Measurements from ENCODE around the gene PANX2. TPM values are rescaled to one million over a fixed set of nuclear protein-coding genes. Genes with fewer than 3 reads are reported as not detected.

The PANX2 gene
- total and polyA plus RNA-seq, 9 of the 15 experiments (the other 6 are each of a cell fraction or from before 2014, with no cell fraction given) = 0.01 to 3.9 (median 0.67) TPM; not detected in 1

DNA sequence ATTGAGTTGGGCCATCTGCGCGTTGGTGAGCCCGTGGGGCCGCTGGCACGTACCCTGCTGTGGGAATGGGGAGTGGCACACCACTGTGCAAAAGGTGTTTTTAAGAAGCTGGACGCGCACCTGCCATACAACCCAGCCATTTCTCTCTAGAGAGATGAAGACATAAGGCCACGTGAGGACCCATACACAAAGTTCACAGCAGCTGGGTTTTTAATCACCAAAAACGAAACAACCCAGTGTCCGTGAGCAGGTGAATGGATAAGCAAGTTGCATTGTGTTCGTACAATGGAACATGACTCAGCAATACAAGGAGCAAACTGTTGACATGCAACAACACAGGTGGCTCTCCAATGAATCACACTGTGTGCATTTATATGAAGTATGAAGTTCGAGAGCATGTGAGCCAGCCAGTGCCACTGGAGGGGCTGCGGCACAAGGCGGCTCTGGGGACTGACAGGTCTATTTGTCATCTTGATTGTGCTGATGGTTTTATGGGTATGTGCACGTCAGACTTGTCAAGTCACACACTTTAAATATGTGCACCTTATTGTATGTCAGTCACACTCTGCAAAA lies 30.6 kb upstream of the PANX2 start (continued):
- TF ChIP-seq ZNF3 (CRISPR knock-in tag; IDR thresholded peaks at IDR 0.05) (no peak), ZC3H11A (IDR thresholded peaks at IDR 0.05; ENCODE audit: low read depth, low read length) (no peak), ZNF644 (tag; IDR thresholded peaks at IDR 0.05; ENCODE audit: low read depth) (no peak), NFYB (IDR thresholded peaks at IDR 0.05; ENCODE audit: extremely low read depth, insufficient read length) (no peak), CCNT2 (IDR thresholded peaks at IDR 0.05; ENCODE audit: borderline replicate concordance, extremely low read depth, insufficient read length, low read depth, low read length) (no peak), CAMTA2 (CRISPR knock-in tag; conservative IDR thresholded peaks at IDR 0.05) (no peak), DPF2 (IDR thresholded peaks at IDR 0.05) (peak; percentile 34; the same call in 1 of the 2 replicates), NFE2L1 (tag; IDR thresholded peaks at IDR 0.05; ENCODE audit: borderline replicate concordance, low read depth) (peak; percentile 84), ESRRB (CRISPR knock-in tag; IDR thresholded peaks at IDR 0.05; ENCODE audit: borderline replicate concordance) (no peak), ETV1 (tag; conservative IDR thresholded peaks at IDR 0.05; ENCODE audit: low read depth) (no peak), EP400 (IDR thresholded peaks at IDR 0.05) (no peak), GABPB1 (CRISPR knock-in tag; IDR thresholded peaks at IDR 0.05) (no peak), DACH1 (IDR thresholded peaks at IDR 0.05; ENCODE audit: partially characterized antibody) (no peak), MAFG (tag; conservative IDR thresholded peaks at IDR 0.05) (peak; percentile 95), ERF (CRISPR knock-in tag; IDR thresholded peaks at IDR 0.05) (no peak), ZNF274 (IDR thresholded peaks at IDR 0.05; ENCODE audit: borderline replicate concordance, low read depth, low read length) (no peak), PRMT5 (CRISPR knock-in tag; IDR thresholded peaks at IDR 0.05) (no peak), PPARD (CRISPR knock-in tag; IDR thresholded peaks at IDR 0.05) (no peak), CTBP1 (IDR thresholded peaks at IDR 0.05; ENCODE audit: borderline replicate concordance) (peak; percentile 17; the same call in 1 of the 2 replicates), FOXK2 (conservative IDR thresholded peaks at IDR 0.05 in 1 of 2, IDR thresholded peaks at IDR 0.05 in 1 of 2; ENCODE audit: low read depth in 2 of 2) (peak in 1 of 2 experiments; percentile 43; a peak in 1 of 4 replicates), MYNN (IDR thresholded peaks at IDR 0.05) (no peak), MYNN (CRISPR knock-in tag; IDR thresholded peaks at IDR 0.05) (no peak), TAL1 (IDR thresholded peaks at IDR 0.05) (no peak), RBBP5 (IDR thresholded peaks at IDR 0.05; ENCODE audit: borderline replicate concordance, insufficient read depth, low read length, poor library complexity, severe bottlenecking) (no peak)
- TF ChIP-seq, protein P1, sequence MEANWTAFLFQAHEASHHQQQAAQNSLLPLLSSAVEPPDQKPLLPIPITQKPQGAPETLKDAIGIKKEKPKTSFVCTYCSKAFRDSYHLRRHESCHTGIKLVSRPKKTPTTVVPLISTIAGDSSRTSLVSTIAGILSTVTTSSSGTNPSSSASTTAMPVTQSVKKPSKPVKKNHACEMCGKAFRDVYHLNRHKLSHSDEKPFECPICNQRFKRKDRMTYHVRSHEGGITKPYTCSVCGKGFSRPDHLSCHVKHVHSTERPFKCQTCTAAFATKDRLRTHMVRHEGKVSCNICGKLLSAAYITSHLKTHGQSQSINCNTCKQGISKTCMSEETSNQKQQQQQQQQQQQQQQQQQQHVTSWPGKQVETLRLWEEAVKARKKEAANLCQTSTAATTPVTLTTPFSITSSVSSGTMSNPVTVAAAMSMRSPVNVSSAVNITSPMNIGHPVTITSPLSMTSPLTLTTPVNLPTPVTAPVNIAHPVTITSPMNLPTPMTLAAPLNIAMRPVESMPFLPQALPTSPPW (CRISPR knock-in tag; IDR thresholded peaks at IDR 0.05) = no peak
- TF ChIP-seq, protein P2, sequence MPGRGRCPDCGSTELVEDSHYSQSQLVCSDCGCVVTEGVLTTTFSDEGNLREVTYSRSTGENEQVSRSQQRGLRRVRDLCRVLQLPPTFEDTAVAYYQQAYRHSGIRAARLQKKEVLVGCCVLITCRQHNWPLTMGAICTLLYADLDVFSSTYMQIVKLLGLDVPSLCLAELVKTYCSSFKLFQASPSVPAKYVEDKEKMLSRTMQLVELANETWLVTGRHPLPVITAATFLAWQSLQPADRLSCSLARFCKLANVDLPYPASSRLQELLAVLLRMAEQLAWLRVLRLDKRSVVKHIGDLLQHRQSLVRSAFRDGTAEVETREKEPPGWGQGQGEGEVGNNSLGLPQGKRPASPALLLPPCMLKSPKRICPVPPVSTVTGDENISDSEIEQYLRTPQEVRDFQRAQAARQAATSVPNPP (IDR thresholded peaks at IDR 0.05; ENCODE audit: borderline replicate concordance, insufficient read depth, insufficient read length) = no peak
- TF ChIP-seq, protein P3, sequence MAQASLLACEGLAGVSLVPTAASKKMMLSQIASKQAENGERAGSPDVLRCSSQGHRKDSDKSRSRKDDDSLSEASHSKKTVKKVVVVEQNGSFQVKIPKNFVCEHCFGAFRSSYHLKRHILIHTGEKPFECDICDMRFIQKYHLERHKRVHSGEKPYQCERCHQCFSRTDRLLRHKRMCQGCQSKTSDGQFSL (CRISPR knock-in tag; IDR thresholded peaks at IDR 0.05) = no peak
- TF ChIP-seq, protein P3 (tag; IDR thresholded peaks at IDR 0.05) = no peak
